ENCODE data around the gene DENND4A. TPM values are rescaled to one million over a fixed set of nuclear protein-coding genes. Genes with fewer than 3 reads are reported as not detected.

The DENND4A gene
- total and polyA plus RNA-seq, 4 donors, result 7.0 to 52.8 (median 17.4) TPM

DNA sequence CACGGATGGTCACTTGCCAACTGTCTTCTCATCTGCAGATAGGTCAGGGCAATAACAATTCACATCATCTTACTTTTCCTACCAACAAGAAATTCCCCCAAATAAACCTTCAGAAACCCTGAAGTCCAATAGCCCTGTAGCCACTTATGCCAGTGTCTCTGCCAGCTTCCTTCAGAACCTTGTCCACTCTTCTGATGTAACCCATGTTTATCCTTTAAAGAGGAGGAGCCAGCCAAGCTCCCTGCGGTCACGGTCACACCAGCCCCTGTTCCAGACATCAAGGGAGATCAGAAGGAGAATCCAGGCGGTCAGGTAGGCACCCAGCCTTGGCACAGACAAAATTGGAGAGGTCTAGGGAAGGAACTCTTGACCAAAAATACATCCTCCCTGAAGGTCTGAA lies 146.7 kb downstream of the DENND4A start:
- Histone ChIP-seq H3K9me3 (ENCODE audit: control insufficient read depth in 4 of 4, insufficient read depth in 3 of 4, low read length in 3 of 4) (no peaks in the 10 kb centered on the region), H3K27me3 (ENCODE audit: control insufficient read depth in 3 of 3, insufficient read depth in 3 of 3, low read length in 2 of 3) (no peaks in the 10 kb centered on the region), H3K36me3 (ENCODE audit: control insufficient read depth in 4 of 4, insufficient read depth in 4 of 4, low read length in 4 of 4) (peaks cover 0 to 6% (median 0%) of the 10 kb centered on the region in 4 donors), H3K4me1 (ENCODE audit: control insufficient read depth in 5 of 5, insufficient read depth in 5 of 5, low read length in 5 of 5) (peaks cover 0 to 10% (median 8%) of the 10 kb centered on the region in 5 donors), H3K4me3 (no peak overlapping the region), H3K27ac (ENCODE audit: low read depth in 1 of 2, low read length in 1 of 2) (no peak overlapping the region), H3K9ac (ENCODE audit: insufficient read depth in 1 of 2, low read length in 2 of 2) (no peak overlapping the region)
- no peak for DNase-seq
- TF ChIP-seq, protein P1, sequence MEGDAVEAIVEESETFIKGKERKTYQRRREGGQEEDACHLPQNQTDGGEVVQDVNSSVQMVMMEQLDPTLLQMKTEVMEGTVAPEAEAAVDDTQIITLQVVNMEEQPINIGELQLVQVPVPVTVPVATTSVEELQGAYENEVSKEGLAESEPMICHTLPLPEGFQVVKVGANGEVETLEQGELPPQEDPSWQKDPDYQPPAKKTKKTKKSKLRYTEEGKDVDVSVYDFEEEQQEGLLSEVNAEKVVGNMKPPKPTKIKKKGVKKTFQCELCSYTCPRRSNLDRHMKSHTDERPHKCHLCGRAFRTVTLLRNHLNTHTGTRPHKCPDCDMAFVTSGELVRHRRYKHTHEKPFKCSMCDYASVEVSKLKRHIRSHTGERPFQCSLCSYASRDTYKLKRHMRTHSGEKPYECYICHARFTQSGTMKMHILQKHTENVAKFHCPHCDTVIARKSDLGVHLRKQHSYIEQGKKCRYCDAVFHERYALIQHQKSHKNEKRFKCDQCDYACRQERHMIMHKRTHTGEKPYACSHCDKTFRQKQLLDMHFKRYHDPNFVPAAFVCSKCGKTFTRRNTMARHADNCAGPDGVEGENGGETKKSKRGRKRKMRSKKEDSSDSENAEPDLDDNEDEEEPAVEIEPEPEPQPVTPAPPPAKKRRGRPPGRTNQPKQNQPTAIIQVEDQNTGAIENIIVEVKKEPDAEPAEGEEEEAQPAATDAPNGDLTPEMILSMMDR (IDR thresholded peaks at IDR 0.05; ENCODE audit: control extremely low read depth, extremely low read depth), result no peak
- WGBS, 2 donors, result 92 to 94% methylated on average over 4 of the region's 4 CpGs
- no peak for ATAC-seq (ENCODE audit: insufficient read depth, low FRiP score)

DNA sequence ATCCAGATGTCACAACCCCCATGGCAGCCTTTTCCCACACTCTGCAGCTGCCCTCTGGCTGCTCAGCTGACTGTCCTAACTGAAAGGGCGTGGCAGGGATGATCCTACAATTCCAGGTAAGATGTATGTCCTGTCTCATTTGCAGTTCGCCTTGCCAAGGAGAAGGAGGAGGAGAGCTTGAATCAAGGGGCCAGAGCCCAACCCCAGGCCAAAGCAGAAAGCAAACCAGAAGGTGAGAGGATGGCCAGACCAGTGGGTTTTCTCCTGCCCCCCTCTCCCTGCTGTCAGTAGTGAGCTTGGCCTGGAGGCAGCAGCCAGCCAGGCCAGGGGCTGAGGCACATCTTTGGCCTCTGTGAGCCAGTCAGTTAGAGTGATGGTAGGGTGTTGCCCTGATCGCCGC lies 147.8 kb downstream of the DENND4A start:
- Histone ChIP-seq H3K27ac (ENCODE audit: low read depth in 1 of 2, low read length in 1 of 2) (no peak overlapping the region), H3K36me3 (ENCODE audit: control insufficient read depth in 4 of 4, insufficient read depth in 4 of 4, low read length in 4 of 4) (peaks cover 0 to 5% (median 0%) of the 10 kb centered on the region in 4 donors), H3K9ac (ENCODE audit: insufficient read depth in 1 of 2, low read length in 2 of 2) (no peak overlapping the region), H3K9me3 (ENCODE audit: control insufficient read depth in 4 of 4, insufficient read depth in 3 of 4, low read length in 3 of 4) (no peaks in the 10 kb centered on the region), H3K4me3 (no peak overlapping the region), H3K4me1 (ENCODE audit: control insufficient read depth in 5 of 5, insufficient read depth in 5 of 5, low read length in 5 of 5) (peaks cover 0 to 10% (median 8%) of the 10 kb centered on the region in 5 donors), H3K27me3 (ENCODE audit: control insufficient read depth in 3 of 3, insufficient read depth in 3 of 3, low read length in 2 of 3) (no peaks in the 10 kb centered on the region)
- WGBS, 2 donors, result 94 to 98% methylated on average over 4 of the region's 4 CpGs
- no peak for ATAC-seq (ENCODE audit: insufficient read depth, low FRiP score)
- TF ChIP-seq, protein P1 (IDR thresholded peaks at IDR 0.05; ENCODE audit: control extremely low read depth, extremely low read depth), result no peak
- DNase-seq, result no peak

DNA sequence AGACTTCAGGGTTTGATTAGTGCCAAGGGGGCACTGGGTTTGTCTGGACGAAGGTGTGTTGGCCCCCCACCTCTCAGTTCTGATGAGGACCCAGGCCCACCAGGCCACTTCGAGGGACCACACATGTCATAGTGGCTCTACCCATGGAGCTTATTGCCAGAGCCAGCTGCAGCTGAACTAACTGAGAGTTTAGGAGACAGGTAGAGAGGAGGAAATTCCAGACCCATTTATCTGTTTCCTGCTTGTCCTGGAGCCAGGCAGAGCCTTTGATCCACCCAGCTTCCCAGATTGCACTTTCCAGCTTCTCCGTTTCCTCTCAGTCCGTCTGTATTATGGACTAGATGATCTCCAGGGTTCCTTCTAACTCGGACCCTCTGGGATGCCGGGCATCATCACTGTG lies 149.5 kb downstream of the DENND4A start:
- 72 to 84% methylated on average over 6 of the region's 6 CpGs for WGBS, 2 donors
- H3K9me3 ChIP-seq (ENCODE audit: control insufficient read depth in 4 of 4, insufficient read depth in 3 of 4, low read length in 3 of 4), result no peaks in the 10 kb centered on the region
- H3K4me3 ChIP-seq, result no peak overlapping the region
- DNase-seq (no peak), ATAC-seq (ENCODE audit: insufficient read depth, low FRiP score) (no peak)
- TF ChIP-seq, protein P1 (IDR thresholded peaks at IDR 0.05; ENCODE audit: control extremely low read depth, extremely low read depth), result no peak
- H3K4me1 ChIP-seq (ENCODE audit: control insufficient read depth in 5 of 5, insufficient read depth in 5 of 5, low read length in 5 of 5), result peaks cover 0 to 17% (median 9%) of the 10 kb centered on the region in 5 donors
- no peaks in the 10 kb centered on the region for H3K27me3 ChIP-seq (ENCODE audit: control insufficient read depth in 3 of 3, insufficient read depth in 3 of 3, low read length in 2 of 3)
- no peak overlapping the region for H3K9ac ChIP-seq (ENCODE audit: insufficient read depth in 1 of 2, low read length in 2 of 2)
- H3K36me3 ChIP-seq (ENCODE audit: control insufficient read depth in 4 of 4, insufficient read depth in 4 of 4, low read length in 4 of 4), result peaks cover 0 to 5% (median 0%) of the 10 kb centered on the region in 4 donors
- H3K27ac ChIP-seq (ENCODE audit: low read depth in 1 of 2, low read length in 1 of 2), result no peak overlapping the region

Data from lung (tissue), 12 donors.